ENCODE results near the gene PRRT2.
"Not testable (repeated sequence)": the region's sequence is repeated elsewhere in the genome, so short reads cannot be mapped to it uniquely, and the experiment has no call there.

PRRT2 gene

DNA sequence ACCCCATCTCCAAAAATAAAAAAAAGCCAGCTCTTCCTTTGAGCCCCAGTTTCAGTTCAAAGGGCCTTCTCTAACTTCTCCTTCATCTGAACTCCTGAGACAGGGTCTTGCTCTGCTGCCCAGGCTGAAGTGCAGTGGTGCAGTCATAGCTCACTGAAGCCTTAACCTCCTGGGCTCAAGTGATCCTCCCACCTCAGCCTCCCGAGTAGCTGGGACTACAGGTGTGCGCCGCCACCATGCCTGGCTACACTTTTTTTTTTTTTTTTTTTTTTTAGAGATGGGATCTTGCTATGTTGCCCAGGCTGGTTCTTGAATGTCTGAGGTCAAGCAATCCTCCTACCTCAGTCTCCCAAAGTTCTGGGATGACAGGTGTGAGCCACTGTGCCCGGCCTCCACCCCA, 21.2 kb downstream of the PRRT2 start:
- not testable (repeated sequence) for DNase-seq (ENCODE audit: low read depth)

DNA sequence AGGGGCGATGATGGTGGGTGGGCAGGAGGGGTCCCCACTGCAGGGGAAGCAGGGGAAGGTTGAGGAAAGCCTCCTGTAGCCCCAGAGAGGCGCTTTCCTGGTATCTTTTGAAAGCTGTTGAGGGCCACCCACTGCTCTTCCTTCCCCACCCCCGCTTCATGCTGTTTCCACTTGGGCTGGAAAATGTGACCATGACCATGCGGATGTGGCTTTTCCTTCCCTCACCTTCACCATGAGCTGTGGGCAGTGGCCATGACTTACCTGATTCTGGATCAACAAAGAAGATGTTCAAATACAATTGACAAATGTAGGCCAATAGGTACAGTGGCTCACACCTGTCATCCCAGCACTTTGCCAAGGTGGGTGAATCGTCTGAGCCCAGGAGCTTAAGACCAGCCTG, 22.1 kb downstream of the PRRT2 start:
- no peak for DNase-seq (ENCODE audit: low read depth)

DNA sequence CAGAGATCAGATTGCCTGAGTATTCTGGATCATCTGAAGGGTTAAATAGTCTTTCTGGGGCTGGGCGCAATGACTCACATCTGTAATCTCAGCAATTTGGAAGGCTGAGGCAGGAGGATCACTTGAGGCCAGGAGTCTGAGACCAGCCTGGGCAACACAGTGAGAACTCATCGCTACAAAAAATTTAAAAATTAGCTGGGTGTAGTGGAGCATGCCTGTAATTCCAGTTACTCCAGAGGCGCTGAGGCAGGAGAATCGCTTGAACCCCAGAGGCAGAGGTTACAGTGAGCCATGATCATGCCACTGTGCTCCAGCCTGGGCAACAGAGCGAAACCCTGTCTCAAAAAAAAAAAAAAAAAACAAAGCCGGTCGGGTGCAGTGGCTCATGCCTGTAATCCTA, 23.9 kb downstream of the PRRT2 start:
- DNase-seq (ENCODE audit: low read depth): no peak

DNA sequence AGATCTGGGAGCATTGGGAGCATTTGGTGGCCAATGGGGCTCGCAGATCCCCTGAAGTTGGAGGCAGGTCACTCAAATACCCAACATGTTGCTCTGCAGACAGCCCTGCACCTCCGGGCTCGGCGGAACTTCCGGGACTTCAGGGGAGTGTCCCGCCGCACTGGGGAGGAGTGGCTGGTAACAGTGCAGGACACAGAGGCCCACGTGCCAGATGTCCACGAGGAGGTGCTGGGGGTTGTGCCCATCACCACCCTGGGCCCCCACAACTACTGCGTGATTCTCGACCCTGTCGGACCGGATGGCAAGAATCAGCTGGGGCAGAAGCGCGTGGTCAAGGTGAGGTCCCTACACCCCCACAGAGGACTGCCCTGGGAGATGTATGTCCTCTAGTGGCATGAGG, 24.6 kb downstream of the PRRT2 start:
- DNase-seq (ENCODE audit: low read depth): no peak

DNA sequence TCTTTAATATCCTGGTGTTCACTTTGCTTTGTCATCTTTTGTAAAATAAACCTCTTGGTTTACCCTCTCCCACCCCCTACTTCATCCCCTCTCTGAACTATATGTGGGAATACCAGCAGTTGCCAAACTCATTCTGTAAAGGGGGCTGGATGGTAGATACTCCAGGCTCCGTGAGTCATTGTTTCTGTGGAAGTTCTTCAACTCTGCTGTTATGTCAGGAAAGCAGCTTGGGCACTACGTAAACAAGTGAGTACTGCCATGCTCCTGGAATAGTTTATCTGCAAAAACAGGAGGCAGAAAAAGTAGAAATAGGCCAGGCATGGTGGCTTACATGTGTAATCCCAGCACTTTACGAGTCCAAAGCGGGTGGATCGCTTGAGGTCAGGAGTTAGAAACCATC, 25.8 kb downstream of the PRRT2 start:
- no peak for DNase-seq (ENCODE audit: low read depth)

DNA sequence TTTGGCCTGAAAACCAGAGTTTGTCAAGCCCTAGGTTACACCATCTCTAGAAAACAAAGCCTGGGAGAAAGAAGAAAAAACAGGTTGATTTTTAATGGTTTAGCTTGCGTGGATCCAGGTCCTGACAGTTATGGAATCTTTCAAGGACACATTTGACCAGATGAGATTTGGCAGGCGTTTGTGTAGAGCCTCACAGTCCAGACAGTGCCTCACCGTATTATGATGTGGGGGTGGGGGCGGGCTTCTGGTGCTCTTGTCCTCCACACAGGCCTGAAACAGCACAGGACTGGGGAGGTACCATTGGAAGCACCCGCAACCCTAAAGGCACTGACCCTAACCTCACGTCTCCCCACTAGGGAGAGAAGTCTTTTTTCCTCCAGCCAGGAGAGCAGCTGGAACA, 27.8 kb downstream of the PRRT2 start:
- DNase-seq (ENCODE audit: low read depth): no peak

DNA sequence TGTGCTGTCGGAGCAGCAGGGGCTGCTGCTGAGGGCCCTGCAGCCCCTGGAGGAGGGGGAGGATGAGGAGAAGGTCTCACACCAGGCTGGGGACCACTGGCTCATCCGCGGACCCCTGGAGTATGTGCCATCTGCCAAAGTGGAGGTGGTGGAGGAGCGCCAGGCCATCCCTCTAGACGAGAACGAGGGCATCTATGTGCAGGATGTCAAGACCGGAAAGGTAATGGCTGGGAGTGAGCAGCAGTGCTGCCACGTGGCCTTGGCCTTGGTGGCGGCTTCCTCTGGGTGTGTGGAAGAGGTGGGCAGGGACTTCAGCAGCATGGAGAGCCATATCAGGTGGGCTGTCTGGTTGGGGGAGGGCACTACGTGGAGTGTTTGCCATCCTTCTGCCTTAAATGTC, 28.2 kb downstream of the PRRT2 start:
- no peak for DNase-seq (ENCODE audit: low read depth)

DNA sequence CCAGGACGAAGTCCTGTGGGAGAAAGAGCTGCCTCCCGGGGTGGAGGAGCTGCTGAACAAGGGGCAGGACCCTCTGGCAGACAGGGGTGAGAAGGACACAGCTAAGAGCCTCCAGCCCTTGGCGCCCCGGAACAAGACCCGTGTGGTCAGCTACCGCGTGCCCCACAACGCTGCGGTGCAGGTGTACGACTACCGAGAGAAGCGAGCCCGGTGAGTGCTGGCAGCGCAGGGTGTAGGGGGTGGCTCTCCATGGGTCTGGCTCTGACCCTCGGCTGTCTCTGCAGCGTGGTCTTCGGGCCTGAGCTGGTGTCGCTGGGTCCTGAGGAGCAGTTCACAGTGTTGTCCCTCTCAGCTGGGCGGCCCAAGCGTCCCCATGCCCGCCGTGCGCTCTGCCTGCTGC, 29.6 kb downstream of the PRRT2 start:
- DNase-seq (ENCODE audit: low read depth): no peak

DNA sequence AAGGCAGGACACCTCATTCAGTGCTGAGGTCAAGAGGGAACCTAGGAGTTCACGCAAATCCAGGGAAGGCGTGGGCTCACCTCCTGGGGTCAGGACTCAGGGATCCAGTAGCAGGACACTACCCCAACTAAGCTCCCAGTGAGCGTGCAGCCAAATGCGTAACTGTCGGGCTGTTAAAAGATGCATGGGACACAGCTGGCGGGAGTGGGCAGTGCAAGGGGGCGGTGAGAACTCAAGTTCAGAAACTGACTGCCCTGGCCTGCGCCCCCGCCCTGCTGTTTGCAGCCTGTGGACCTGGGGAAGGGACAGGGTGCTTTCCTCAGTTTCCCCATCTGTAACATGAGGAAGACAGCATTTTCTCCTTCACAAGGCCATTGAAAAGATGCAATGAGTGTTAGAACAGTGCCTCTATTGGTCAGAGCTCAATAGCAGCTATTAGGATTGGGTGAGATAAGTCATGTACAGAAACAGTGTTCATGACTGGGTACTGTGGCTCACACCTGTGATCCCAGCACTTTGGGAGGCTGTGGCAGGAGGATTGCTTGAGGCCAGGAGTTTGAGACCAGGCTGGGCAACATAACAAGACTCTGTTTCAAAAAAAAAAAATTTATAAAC, 30.8 kb downstream of the PRRT2 start:
- DNase-seq (ENCODE audit: low read depth): no peak

DNA sequence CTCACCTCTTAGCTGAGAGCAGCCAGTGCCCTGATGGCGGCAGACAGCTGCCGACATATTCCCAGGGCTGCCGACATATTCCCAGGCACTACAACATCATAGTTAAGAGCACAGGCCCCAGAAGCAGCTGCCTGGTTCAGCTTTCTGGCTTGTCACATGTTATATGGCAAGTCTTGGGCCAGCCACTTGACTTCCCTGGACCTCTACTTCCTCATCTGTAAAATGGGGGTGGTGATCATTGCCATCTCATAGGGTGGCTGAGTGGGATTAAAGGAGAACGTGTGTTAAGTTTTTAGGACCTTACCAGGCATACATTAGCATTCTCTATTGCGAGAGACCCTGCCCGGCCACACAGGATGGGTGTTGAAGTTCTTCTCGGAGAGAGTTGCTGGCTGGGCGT, 31.9 kb downstream of the PRRT2 start:
- DNase-seq (ENCODE audit: low read depth): no peak

DNA sequence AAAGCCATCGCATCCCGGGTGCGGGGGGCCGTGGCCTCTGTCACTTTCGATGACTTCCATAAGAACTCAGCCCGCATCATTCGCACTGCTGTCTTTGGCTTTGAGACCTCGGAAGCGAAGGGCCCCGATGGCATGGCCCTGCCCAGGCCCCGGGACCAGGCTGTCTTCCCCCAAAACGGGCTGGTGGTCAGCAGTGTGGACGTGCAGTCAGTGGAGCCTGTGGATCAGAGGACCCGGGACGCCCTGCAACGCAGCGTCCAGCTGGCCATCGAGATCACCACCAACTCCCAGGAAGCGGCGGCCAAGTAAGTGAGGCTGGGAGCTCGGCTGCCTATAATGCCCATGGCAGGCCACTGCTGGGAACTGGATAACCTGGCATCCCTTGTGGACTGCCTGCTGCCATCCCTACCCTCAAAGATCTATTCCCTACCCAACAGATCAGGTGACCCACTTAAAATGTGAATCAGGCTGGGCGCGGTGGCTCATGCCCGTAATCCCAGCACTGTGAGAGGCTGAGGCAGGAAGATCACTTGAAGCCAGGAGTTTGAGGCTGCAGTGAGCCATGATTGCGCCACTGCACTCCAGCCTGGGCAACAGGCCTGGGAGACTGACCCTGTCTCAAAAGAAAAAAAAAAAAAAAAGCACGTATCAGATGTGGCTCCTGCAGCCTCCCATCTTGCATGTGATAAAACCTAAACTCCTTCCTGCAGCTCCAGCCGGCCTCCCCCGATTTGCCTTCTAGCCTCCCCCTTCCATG, 32.8 kb downstream of the PRRT2 start:
- DNase-seq (ENCODE audit: low read depth): no peak

DNA sequence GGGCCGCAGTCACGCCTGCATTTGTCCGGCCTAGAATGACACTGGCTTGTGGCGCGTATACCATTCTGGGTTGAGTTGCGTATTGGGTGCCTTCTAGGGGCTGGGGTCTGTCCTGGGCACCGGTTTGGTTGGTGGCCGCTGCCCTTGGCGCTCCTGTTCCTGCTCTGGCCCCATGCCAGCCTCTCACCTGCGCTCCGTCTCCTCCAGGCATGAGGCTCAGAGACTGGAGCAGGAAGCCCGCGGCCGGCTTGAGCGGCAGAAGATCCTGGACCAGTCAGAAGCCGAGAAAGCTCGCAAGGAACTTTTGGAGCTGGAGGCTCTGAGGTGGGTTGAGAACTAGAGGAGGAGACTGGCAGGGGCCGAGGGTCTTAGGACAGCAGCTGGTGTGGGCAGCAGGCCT, 33.7 kb downstream of the PRRT2 start:
- DNase-seq (ENCODE audit: low read depth): no peak

DNA sequence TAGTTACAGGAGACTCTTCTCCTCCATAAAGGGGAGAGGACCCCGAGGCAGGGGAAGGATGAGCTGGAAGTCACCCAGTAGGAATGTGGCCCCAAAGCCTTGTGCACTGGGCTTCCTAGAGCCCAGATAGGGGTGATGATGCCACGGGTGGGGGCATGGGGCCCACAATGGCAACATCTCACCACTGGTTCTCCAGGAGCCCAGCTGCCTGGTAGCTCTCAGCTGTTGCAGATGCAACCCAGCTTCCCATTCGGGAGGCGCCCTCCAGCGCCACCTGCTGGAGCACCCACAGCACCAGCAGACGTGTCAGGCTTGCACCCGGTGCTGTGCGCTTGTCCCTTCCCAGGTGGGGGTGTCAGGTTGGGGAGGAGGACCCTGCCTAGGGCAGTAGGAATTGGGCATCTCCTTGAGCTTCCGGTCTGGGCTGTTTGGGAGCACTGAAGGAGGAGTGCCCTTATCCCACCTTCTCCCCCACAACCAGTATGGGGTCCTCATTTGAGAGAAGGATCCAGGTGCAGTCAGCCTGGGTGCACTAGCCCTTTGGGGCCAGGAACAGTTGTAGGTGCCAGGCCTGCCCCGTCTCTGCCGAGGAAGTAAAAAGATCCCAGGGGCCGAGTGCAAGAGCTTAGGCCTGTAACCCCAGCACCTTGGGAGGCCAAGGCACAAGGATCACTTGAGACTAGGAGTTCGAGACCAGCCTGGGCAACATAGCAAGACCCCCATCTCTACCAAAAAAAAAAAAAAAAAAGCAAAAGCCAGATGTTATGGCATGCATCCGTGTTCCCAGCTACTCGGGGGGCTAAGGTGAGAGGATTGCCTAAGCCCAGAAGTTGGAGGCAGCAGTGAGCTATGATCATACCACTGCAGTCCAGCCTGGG, 36.7 kb downstream of the PRRT2 start:
- DNase-seq (ENCODE audit: low read depth): no peak

DNA sequence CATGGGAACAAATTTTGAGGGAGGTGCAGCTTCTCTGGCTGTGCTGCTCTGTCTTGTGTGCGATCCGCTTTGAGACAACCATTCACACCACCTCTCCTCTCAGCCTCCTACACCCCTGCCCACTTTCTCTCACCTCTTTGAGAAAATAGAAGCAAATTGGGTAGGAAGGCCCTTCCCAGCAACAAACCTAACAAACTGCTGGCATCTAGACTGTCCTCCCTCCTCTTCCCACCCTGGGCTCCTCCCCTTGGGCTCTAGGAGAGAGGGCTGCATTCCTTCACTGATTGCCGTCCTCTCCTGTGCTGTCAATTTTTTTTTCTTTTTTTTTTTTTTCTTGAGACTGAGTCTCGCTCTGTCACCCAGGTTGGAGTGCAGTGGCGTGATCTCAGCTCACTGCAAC, 37.5 kb downstream of the PRRT2 start:
- no peak for DNase-seq (ENCODE audit: low read depth)

DNA sequence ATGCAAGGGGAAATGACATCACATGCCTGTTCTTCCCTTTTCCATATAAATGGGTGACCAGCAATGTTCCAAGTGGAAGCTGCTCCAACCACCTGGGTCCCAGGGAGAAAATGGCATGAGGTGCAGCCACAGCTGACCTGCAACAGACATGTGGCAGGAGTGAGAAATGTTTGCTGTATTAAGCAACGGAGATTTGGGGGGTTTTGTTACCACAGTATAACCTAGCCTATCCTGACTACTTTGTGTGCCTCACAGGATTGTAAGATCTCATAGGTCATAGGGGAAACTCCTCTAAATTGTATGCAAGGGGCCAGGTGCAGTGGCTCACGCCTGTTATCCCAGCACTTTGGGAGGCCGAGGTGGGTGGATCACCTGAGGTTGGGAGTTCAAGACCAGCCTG, 39.0 kb downstream of the PRRT2 start:
- DNase-seq (ENCODE audit: low read depth): no peak

DNA sequence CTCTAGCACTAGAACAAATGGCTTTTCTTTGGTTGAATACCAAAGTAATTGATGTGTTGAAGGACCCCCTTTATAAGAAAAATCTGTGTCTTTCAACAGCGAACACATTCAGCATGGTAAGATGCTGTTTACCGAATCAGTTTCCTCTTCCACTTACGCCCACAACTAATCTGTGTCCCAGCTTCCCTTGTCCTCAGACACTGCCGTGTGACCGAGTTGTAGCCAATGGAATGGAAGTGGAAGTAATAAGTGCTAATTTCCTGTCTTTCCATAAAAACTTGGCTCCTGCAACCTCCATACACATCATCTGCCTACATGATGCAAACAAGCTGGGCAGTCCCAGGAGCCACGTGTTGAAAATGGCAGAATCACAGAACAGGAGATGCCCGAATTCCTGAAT, 40.7 kb downstream of the PRRT2 start:
- DNase-seq (ENCODE audit: low read depth): peak; percentile 70

DNA sequence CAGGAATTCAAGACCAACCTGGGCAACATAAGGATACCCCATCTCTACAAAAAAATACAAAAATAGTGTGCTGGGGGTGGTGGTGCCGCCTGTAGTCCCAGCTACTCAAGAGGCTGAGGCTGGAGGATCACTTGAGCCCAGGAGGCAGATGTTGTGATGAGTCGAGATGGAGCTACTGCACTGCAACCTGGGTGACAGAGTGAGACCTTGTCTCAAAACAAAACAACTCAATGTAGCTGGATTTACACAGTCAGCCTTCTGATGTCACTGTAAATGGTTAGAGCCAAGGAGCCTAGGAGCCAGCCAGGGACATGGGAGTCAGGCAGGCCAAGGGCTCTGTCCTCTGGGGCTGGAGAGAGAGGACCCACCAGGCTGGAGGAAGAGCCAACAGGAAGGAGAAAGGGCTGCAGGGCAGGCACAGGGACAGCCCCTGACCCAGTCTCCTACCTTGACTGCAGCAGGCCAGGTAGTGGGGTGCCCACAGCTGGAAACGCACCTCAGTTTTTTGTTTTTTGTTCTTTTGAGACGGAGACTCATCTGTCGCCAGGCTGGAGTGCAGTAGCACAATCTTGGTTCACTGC, 42.6 kb downstream of the PRRT2 start:
- DNase-seq (ENCODE audit: low read depth): no peak

DNA sequence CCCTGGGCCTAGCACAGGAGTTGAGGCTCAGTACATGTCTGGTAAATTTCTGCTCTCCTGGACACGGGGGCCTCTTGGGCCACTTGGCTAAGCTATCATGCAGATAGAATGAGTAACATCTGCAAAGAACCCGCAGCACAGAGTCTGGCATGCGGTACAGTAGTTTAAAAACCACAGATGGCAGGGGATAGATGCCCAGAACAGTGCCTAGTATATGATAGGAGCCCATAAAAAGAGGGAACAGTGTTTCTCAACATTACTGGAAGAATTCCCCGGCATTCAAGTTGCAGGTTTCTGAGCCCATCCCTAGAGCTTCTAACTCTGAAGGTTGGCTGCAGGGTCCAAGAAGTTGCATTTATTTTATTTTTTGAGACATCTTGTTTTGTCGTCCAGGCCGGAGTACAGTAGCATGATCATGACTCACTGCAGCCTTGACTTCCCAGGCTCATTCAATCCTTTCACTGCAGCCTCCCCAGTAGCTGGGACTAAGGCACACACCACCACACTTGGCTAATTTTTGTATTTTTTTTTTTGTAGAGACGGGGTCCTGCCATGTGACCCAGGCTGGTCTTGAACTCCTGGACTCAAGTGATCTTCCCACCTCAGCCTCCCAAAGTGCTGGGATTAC, 45.3 kb downstream of the PRRT2 start:
- DNase-seq (ENCODE audit: low read depth): peak; percentile 79

DNA sequence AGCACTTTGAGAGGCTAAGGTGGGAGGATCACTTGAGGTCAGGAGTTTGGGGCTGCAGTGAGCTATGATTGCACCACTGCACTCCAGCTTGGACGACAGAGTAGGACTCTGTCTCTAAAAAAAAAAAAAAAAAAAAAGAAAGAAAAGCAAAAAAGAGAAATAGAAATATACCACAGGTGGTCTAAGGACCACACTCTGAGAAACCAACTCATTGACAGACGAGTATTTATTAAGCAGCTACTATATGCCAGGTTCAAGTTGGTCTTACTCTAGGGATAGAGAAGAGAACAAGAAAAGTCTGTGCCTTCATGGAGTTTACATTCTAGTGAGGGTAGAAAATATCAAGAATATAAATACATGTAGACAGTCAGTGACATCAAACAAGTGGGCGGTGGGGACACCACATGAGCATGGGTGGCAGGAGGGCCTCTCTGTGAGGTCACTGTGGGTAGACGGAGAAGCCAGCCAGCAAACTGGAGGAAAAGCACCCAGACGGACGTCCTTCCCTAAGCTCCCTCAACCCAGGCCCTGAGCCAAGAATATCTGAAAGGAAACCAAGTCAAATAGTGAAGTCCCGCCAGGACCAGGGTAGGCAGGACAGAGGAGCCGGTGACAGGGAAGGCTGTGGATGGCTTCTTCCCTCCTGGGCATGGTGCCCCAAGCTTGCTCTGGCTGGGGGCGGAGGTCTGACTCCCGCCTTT, 46.3 kb downstream of the PRRT2 start:
- DNase-seq (ENCODE audit: low read depth): no peak

DNA sequence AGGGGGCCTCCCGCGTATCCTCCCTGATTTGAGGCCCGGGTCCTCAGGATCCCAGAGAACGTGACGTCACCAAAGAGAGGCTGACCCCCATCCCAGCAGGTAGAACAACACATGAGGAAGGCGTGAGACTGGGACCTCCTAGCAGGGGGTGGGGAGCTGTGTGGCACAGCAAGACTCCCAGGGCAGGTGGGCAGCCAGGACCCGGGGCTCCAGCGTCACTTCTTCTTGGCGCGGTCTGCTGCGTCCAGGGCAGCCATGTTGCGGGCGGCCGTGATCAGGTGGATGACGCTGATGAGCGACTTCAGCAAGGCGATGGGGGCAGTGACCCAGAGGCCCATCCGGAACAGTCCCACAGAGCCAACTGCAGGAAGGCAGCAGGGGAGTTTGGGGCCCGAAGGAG, 47.0 kb downstream of the PRRT2 start:
- no peak for DNase-seq (ENCODE audit: low read depth)

DNA sequence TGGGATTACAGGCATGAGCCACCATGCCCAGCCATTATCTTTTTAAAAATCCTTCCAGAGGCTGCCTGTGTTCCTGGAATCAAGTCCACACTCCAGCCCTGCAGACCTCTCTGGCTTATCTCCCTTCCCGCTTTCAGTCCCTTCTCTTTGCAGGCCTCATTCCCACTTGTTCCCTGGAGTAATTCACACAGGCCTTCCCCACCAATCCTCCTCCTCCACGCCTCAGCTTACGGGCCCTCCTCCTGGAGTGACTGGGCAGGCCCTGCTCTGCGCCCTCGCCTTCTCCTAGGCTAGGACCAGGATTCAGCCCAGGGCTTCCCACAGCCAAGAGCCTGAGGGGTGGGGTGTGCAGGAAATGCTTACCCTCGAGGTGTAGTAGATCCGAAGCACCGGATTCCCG, 48.2 kb downstream of the PRRT2 start:
- no peak for DNase-seq (ENCODE audit: low read depth)

All from GM04504 (cell line).